SK-N-SH treated with all-trans-retinoic acid at 6 μM for 48 hours (cell line): ENCODE data around the gene PTPRN2.

Experiments used
- BACH2 ChIP-seq: fragments of 250-450 bp; sonication (Bioruptor Pico); IDR thresholded peaks from 2 replicates; pipeline ENCODE4 v1.9.0; 2021; ENCODE audit warnings: mild to moderate bottlenecking, borderline replicate concordance
- CSDC2 ChIP-seq: fragments of 250-450 bp; sonication (Bioruptor Pico); IDR thresholded peaks from 2 replicates; pipeline ENCODE4 v1.5.0; 2020; ENCODE audit warnings: mild to moderate bottlenecking, moderate library complexity
- GLIS3 ChIP-seq: fragments of 250-450 bp; sonication (Bioruptor Pico); IDR thresholded peaks from 2 replicates; pipeline ENCODE4 v1.5.0; 2020; ENCODE audit warnings: mild to moderate bottlenecking, moderate library complexity
- SNAI2 ChIP-seq: fragments of 250-450 bp; sonication (Bioruptor Pico); IDR thresholded peaks from 2 replicates; pipeline ENCODE4 v1.5.0; 2020; ENCODE audit warnings: mild to moderate bottlenecking, moderate library complexity
- ZFP3 ChIP-seq: fragments of 250-450 bp; sonication (Bioruptor Pico); IDR thresholded peaks from 2 replicates; pipeline ENCODE4 v1.5.0; 2020; ENCODE audit warnings: mild to moderate bottlenecking, moderate library complexity
- ZNF70 ChIP-seq: fragments of 450-650 bp; formaldehyde crosslinking; IDR thresholded peaks from 2 replicates; pipeline ENCODE4 v1.5.0; 2020; ENCODE audit warnings: mild to moderate bottlenecking, moderate library complexity
- TF ChIP-seq, protein P1 (sequence below): fragments of 250-450 bp; sonication (Bioruptor Pico); IDR thresholded peaks from 2 replicates; pipeline ENCODE4 v1.5.0; 2020; ENCODE audit warnings: mild to moderate bottlenecking, moderate library complexity
- TF ChIP-seq, protein P2 (sequence below): fragments of 250-450 bp; sonication (Bioruptor Pico); IDR thresholded peaks from 2 replicates; pipeline ENCODE4 v1.8.0; 2020; ENCODE audit warnings: mild to moderate bottlenecking, moderate library complexity, borderline replicate concordance

DNA sequence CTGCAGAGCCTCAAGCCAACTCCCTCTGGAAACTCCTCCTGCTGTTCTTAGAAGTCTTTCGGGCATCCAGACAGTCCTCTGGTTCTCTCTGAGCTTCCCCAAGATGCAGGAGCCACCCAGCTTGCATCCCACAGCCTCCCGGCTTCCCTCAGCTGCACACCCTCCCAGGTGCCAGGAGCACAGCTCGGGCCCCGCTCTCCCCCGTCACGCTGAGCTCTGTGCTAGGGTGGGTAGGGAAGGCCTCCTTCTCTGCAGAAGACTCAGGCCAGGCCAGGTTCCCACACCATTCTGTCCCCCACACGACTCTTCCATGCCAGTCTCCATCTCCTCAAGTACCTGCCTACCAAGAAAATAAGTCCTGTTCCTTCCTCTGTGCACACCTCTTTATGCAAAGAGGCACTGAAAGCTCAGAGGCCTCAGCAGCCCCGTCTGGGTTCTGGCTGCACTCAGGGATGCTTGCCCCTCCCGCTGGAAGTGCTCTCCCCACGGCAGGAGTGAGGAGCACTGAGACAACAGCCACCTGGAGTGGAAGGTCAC lies 537.1 kb downstream of the PTPRN2 start:
- TF ChIP-seq CSDC2 (CRISPR knock-in tag): no peak
- no peak for TF ChIP-seq BACH2 (CRISPR knock-in tag)
- no peak for TF ChIP-seq ZNF70 (CRISPR knock-in tag)
- no peak for TF ChIP-seq ZFP3
- TF ChIP-seq, protein P1, sequence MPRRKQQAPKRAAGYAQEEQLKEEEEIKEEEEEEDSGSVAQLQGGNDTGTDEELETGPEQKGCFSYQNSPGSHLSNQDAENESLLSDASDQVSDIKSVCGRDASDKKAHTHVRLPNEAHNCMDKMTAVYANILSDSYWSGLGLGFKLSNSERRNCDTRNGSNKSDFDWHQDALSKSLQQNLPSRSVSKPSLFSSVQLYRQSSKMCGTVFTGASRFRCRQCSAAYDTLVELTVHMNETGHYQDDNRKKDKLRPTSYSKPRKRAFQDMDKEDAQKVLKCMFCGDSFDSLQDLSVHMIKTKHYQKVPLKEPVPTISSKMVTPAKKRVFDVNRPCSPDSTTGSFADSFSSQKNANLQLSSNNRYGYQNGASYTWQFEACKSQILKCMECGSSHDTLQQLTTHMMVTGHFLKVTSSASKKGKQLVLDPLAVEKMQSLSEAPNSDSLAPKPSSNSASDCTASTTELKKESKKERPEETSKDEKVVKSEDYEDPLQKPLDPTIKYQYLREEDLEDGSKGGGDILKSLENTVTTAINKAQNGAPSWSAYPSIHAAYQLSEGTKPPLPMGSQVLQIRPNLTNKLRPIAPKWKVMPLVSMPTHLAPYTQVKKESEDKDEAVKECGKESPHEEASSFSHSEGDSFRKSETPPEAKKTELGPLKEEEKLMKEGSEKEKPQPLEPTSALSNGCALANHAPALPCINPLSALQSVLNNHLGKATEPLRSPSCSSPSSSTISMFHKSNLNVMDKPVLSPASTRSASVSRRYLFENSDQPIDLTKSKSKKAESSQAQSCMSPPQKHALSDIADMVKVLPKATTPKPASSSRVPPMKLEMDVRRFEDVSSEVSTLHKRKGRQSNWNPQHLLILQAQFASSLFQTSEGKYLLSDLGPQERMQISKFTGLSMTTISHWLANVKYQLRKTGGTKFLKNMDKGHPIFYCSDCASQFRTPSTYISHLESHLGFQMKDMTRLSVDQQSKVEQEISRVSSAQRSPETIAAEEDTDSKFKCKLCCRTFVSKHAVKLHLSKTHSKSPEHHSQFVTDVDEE (CRISPR knock-in tag): no peak
- TF ChIP-seq GLIS3 (CRISPR knock-in tag): no peak
- TF ChIP-seq, protein P2, sequence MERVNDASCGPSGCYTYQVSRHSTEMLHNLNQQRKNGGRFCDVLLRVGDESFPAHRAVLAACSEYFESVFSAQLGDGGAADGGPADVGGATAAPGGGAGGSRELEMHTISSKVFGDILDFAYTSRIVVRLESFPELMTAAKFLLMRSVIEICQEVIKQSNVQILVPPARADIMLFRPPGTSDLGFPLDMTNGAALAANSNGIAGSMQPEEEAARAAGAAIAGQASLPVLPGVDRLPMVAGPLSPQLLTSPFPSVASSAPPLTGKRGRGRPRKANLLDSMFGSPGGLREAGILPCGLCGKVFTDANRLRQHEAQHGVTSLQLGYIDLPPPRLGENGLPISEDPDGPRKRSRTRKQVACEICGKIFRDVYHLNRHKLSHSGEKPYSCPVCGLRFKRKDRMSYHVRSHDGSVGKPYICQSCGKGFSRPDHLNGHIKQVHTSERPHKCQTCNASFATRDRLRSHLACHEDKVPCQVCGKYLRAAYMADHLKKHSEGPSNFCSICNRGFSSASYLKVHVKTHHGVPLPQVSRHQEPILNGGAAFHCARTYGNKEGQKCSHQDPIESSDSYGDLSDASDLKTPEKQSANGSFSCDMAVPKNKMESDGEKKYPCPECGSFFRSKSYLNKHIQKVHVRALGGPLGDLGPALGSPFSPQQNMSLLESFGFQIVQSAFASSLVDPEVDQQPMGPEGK: no peak
- TF ChIP-seq SNAI2: no peak
